H1 (cell line): Measurements from ENCODE around the gene KCNK15. TPM values are rescaled to one million over a fixed set of nuclear protein-coding genes. Genes with fewer than 3 reads are reported as not detected.

Experiments used
- CTCF ChIA-PET: fragments of 300-600 bp; sonication (Branson Sonifier 250); formaldehyde crosslinking; loops from one replicate; lab custom pipeline; 2021; ENCODE audit not compliant: partially characterized antibody; lab: Charles Lee
- POLR2A ChIA-PET: fragments of 300-600 bp; sonication (Branson Sonifier 250); formaldehyde crosslinking; loops from one replicate; lab custom pipeline; 2021; ENCODE audit warnings: inconsistent platforms; ENCODE audit not compliant: partially characterized antibody; lab: Charles Lee
- DNase-seq, 2 experiments: peaks; one replicate each; pipeline versions ENCODE4 v3.0.0 to v3.0.0-alpha.2; 2010 to 2022; ENCODE audit warnings: low spot score in 2 of 2, low read depth in 1 of 2, mixed read lengths in 1 of 2
- FAIRE-seq: peaks from 2 replicates; lab custom pipeline; 2011; peaks lifted over from hg19 to GRCh38; lab: Jason Lieb, UNC
- H2AFZ ChIP-seq: 2 replicates; pipeline ENCODE4 v1.8.1; 2012; ENCODE audit warnings: low read length, inconsistent platforms
- H2AK5ac ChIP-seq: 2 replicates; pipeline ENCODE4 v1.6.1; 2013; ENCODE audit warnings: low read depth, low read length
- H2BK120ac ChIP-seq: replicated peaks from 2 replicates; pipeline ENCODE3; 2013; ENCODE audit warnings: low read depth, low read length, inconsistent platforms
- H2BK12ac ChIP-seq: 2 replicates; pipeline ENCODE4 v1.6.1; 2013; ENCODE audit warnings: low read depth, low read length
- H2BK15ac ChIP-seq: 2 replicates; pipeline ENCODE4 v1.6.1; 2013; ENCODE audit warnings: low read length
- H2BK20ac ChIP-seq: 2 replicates; pipeline ENCODE4 v1.6.1; 2013; ENCODE audit warnings: low read length
- H2BK5ac ChIP-seq: 2 replicates; pipeline ENCODE4 v1.6.1; 2013; ENCODE audit warnings: low read depth, low read length
- H3K14ac ChIP-seq: 2 replicates; pipeline ENCODE4 v1.6.1; 2013; ENCODE audit warnings: inconsistent platforms; ENCODE audit not compliant: insufficient read length
- H3K18ac ChIP-seq: 2 replicates; pipeline ENCODE4 v1.6.1; 2013; ENCODE audit warnings: low read length; ENCODE audit errors: extremely low read depth
- H3K23ac ChIP-seq: 2 replicates; pipeline ENCODE4 v1.6.1; 2013; ENCODE audit warnings: inconsistent platforms; ENCODE audit not compliant: insufficient read length
- H3K23me2 ChIP-seq: 2 replicates; pipeline ENCODE4 v1.6.1; 2013; ENCODE audit warnings: low read depth, low read length
- H3K27ac ChIP-seq: 2 replicates; pipeline ENCODE4 v1.6.1; 2011; ENCODE audit warnings: low read depth, low read length, inconsistent platforms
- H3K27me3 ChIP-seq, 4 experiments: replicated peaks in 1 of 4; 1 replicate in 1 of 4; 2 replicates in 3 of 4; pipeline versions ENCODE4 v1.6.1 to v1.8.1; 2011 to 2013; ENCODE audit warnings: low read length in 3 of 4, mild to moderate bottlenecking in 3 of 4, inconsistent platforms in 2 of 4, mixed read lengths in 2 of 4, moderate library complexity in 1 of 4; ENCODE audit not compliant: control insufficient read depth in 3 of 4, insufficient read depth in 3 of 4; ENCODE audit errors: extremely low read depth in 1 of 4
- H3K36me3 ChIP-seq, 4 experiments: 2 replicates each; pipeline versions ENCODE4 v1.6.1 to v1.8.1; 2011 to 2013; ENCODE audit warnings: mild to moderate bottlenecking in 4 of 4, low read length in 3 of 4, moderate library complexity in 2 of 4, control low read depth in 1 of 4, inconsistent platforms in 1 of 4; ENCODE audit not compliant: insufficient read depth in 4 of 4, control insufficient read depth in 2 of 4
- H3K4ac ChIP-seq: replicated peaks from 2 replicates; pipeline ENCODE3; 2013; ENCODE audit warnings: low read length, low read depth, mixed read lengths, inconsistent platforms; ENCODE audit not compliant: insufficient read length
- H3K4me1 ChIP-seq, 4 experiments: replicated peaks in 1 of 4; 1 replicate in 1 of 4; 2 replicates in 3 of 4; pipeline versions ENCODE4 v1.6.1 to v1.8.1; 2011 to 2013; ENCODE audit warnings: low read length in 3 of 4, inconsistent platforms in 2 of 4, mixed read lengths in 1 of 4; ENCODE audit not compliant: insufficient read depth in 4 of 4, control insufficient read depth in 3 of 4
- H3K4me2 ChIP-seq, 2 experiments: 2 replicates each; pipeline versions ENCODE4 v1.6.1 to v1.8.1; 2011 to 2013; ENCODE audit warnings: low read depth in 2 of 2, low read length in 2 of 2, control low read depth in 1 of 2, inconsistent platforms in 1 of 2, mild to moderate bottlenecking in 1 of 2; ENCODE audit not compliant: insufficient read depth in 1 of 2
- H3K4me3 ChIP-seq, 4 experiments: fragments of 200-600, 300-600 bp in 1 of 4; sonication (generic), shearing (Covaris generic), sonication (Bioruptor Twin) in 1 of 4; 2 replicates each; pipeline versions ENCODE4 v1.5.1 to v1.8.1; 2011 to 2016; ENCODE audit warnings: low read length in 4 of 4, low read depth in 3 of 4, control low read depth in 2 of 4, inconsistent platforms in 2 of 4, mild to moderate bottlenecking in 2 of 4, mixed read lengths in 1 of 4, moderate library complexity in 1 of 4; ENCODE audit not compliant: insufficient read depth in 2 of 4; ENCODE audit errors: extremely low read depth in 1 of 4
- H3K56ac ChIP-seq: replicated peaks from 2 replicates; pipeline ENCODE3; 2013; ENCODE audit warnings: low read depth, mild to moderate bottlenecking, mixed read lengths, low read length, inconsistent platforms; ENCODE audit not compliant: insufficient read length
- H3K79me1 ChIP-seq: 2 replicates; pipeline ENCODE4 v1.6.1; 2013; ENCODE audit warnings: low read depth, low read length, control low read depth
- H3K79me2 ChIP-seq, 2 experiments: 2 replicates each; pipeline versions ENCODE4 v1.6.1 to v1.8.1; 2012 to 2013; ENCODE audit warnings: low read length in 2 of 2, mild to moderate bottlenecking in 2 of 2, inconsistent platforms in 1 of 2; ENCODE audit not compliant: insufficient read depth in 2 of 2, control insufficient read depth in 1 of 2
- H3K9ac ChIP-seq, 4 experiments: replicated peaks in 1 of 4; 1 replicate in 1 of 4; 2 replicates in 3 of 4; pipeline versions ENCODE4 v1.6.1 to v1.8.1; 2011 to 2013; ENCODE audit warnings: low read depth in 3 of 4, low read length in 3 of 4, control low read depth in 2 of 4, mild to moderate bottlenecking in 2 of 4, moderate library complexity in 2 of 4, inconsistent platforms in 1 of 4; ENCODE audit errors: extremely low read depth in 1 of 4
- H3K9me3 ChIP-seq, 2 experiments: 2 replicates each; pipeline versions ENCODE4 v1.6.1 to v1.8.1; 2012 to 2013; ENCODE audit warnings: mild to moderate bottlenecking in 2 of 2, moderate library complexity in 2 of 2, control low read depth in 1 of 2, inconsistent platforms in 1 of 2, low read depth in 1 of 2, low read length in 1 of 2, mixed read lengths in 1 of 2; ENCODE audit not compliant: insufficient read depth in 2 of 2
- H4K20me1 ChIP-seq, 2 experiments: replicated peaks in 1 of 2; 2 replicates each; pipeline versions ENCODE3 to v1.8.1; 2011 to 2013; ENCODE audit warnings: inconsistent platforms in 2 of 2, low read length in 2 of 2, mild to moderate bottlenecking in 1 of 2; ENCODE audit not compliant: insufficient read depth in 2 of 2, control insufficient read depth in 1 of 2
- H4K5ac ChIP-seq: 2 replicates; pipeline ENCODE4 v1.6.1; 2013; ENCODE audit warnings: low read length, low read depth, mixed read lengths, inconsistent platforms; ENCODE audit not compliant: insufficient read length
- H4K8ac ChIP-seq: 2 replicates; pipeline ENCODE4 v1.8.0; 2013; ENCODE audit warnings: mild to moderate bottlenecking, moderate library complexity, low read length, inconsistent platforms; ENCODE audit not compliant: insufficient read depth; ENCODE audit errors: extremely low read depth
- H4K91ac ChIP-seq: replicated peaks from 2 replicates; pipeline ENCODE3; 2013; ENCODE audit warnings: low read length, mixed read lengths, inconsistent platforms; ENCODE audit not compliant: insufficient read length
- ASH2L ChIP-seq: fragments of 200-600, 300-600 bp; sonication (generic); IDR thresholded peaks from one replicate; pipeline ENCODE4 v1.7.1; 2017; ENCODE audit warnings: low read length
- CHD2 ChIP-seq: IDR thresholded peaks from 2 replicates; pipeline ENCODE4 v1.6.1; 2012; ENCODE audit warnings: low read length, improper control_type of control experiment
- CREB1 ChIP-seq: IDR thresholded peaks from 2 replicates; pipeline ENCODE4 v1.6.1; 2012; ENCODE audit warnings: inconsistent platforms
- FOSL1 ChIP-seq: IDR thresholded peaks from 2 replicates; pipeline ENCODE4 v1.6.1; 2011; ENCODE audit warnings: mild to moderate bottlenecking, low read depth, low read length, moderate library complexity; ENCODE audit not compliant: insufficient read depth
- HDAC6 ChIP-seq: IDR thresholded peaks from one replicate; pipeline ENCODE4 v1.7.1; 2012; ENCODE audit warnings: low read depth, mild to moderate bottlenecking, inconsistent platforms, low read length, moderate library complexity
- JUN ChIP-seq: IDR thresholded peaks from 2 replicates; pipeline ENCODE4 v1.6.1; 2011; ENCODE audit warnings: low read depth, mild to moderate bottlenecking, improper control_type of control experiment, low read length
- NRF1 ChIP-seq: IDR thresholded peaks from 2 replicates; pipeline ENCODE4 v1.6.1; 2011; ENCODE audit warnings: mild to moderate bottlenecking, low read depth, low read length, improper control_type of control experiment
- RFX5 ChIP-seq: IDR thresholded peaks from 2 replicates; pipeline ENCODE4 v1.6.1; 2011; ENCODE audit warnings: low read depth, low read length, improper control_type of control experiment, borderline replicate concordance
- RNF2 ChIP-seq: fragments of 200-900, 300-1000 bp; sonication (generic); IDR thresholded peaks from 2 replicates; pipeline ENCODE4 v1.7.1; 2016; ENCODE audit warnings: borderline replicate concordance, low read depth, mild to moderate bottlenecking, antibody characterized with exemption, low read length; ENCODE audit not compliant: poor library complexity, severe bottlenecking; ENCODE audit errors: missing control alignments
- SAP30 ChIP-seq: fragments of 300-600 bp; sonication (generic); IDR thresholded peaks from 2 replicates; pipeline ENCODE4 v1.7.1; 2012; ENCODE audit warnings: low read length, moderate library complexity, mild to moderate bottlenecking, inconsistent platforms; ENCODE audit not compliant: insufficient read depth, insufficient replicate concordance
- TAF7 ChIP-seq: optimal IDR thresholded peaks from 2 replicates; pipeline ENCODE3; 2011; ENCODE audit warnings: low read depth, mild to moderate bottlenecking, inconsistent platforms, low read length, moderate library complexity, borderline replicate concordance
- ZNF274 ChIP-seq: IDR thresholded peaks from 2 replicates; pipeline ENCODE4 v1.7.0; 2012; ENCODE audit warnings: low read length, borderline replicate concordance; ENCODE audit errors: extremely low read depth
- WGBS, 2 experiments: shearing (Covaris generic) in 1 of 2; methylation state at CpG; one replicate each; pipeline versions ENCODE4 v1.1.6 to v1.1.7; 2013 to 2015; ENCODE audit warnings: low lambda C conversion rate in 2 of 2, mixed read lengths in 2 of 2, inconsistent platforms in 1 of 2, low coverage in 1 of 2, missing lambda C conversion rate in 1 of 2; ENCODE audit not compliant: insufficient replicate concordance in 2 of 2, insufficient coverage in 1 of 2, insufficient read length in 1 of 2; ENCODE audit errors: extremely low coverage in 1 of 2, missing lambda C conversion rate in 1 of 2; 5-methylcytosine and 5-hydroxymethylcytosine counted together
- polyA plus RNA-seq, 7 experiments: library from polyadenylated mRNA; depleted of rRNA in 3 of 7; stranded (reverse) in 5 of 7; unstranded in 2 of 7; fragments of >200 nt in 5 of 7; fragments of 200-250 nt in 2 of 7; gene quantifications; 1 replicate in 5 of 7; 2 replicates in 1 of 7; 4 replicates in 1 of 7; pipeline versions ENCODE4 v1.2.1 to v1.2.3, GENCODE V29; 2011 to 2013; ENCODE audit warnings: missing spikeins in 2 of 7, mixed read lengths in 2 of 7
- total RNA-seq: library from RNA; stranded (reverse); fragmentation: NEBNext Ultra II Directional; extraction: Animal tissue kit (Norgen Biotek cat#: 25700); gene quantifications from 2 replicates; pipeline ENCODE4 v1.2.1, GENCODE V29; 2021
- TF ChIP-seq, protein P1 (sequence below): IDR thresholded peaks from 2 replicates; pipeline ENCODE4 v1.6.1; 2011; ENCODE audit warnings: low read length, improper control_type of control experiment

Gene KCNK15
- total and polyA plus RNA-seq, 2 of the 8 experiments (the other 6 are each of a cell fraction or from before 2014, with no cell fraction given) = 0.24 to 0.33 TPM

DNA sequence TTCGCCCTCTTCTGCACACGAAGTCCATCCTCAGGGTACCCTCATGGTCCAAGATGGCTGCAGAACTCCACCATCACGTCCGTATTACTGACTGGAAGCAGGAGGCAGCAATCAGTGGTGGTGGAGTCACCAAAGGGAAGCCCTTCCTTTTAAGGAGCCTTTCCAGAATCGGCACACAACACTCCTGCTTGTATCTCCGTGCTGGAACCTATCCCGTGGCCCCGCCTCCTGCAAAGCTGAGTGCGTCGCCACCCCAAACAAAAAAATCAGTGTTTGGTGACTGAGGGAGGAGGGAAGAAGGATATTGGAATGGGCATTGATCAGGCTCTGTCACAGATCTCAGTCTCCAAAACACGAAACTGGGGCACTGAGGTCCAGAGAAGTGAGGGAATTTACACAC is 36.3 kb upstream of the KCNK15 start:
- FAIRE-seq = no peak
- Histone ChIP-seq H3K9me3 (no peaks in the 10 kb centered on the region), H3K4me3 (no peak overlapping the region), H3K14ac (no peak overlapping the region), H4K5ac (no peak overlapping the region), H3K36me3 (no peaks in the 10 kb centered on the region), H2BK120ac (no peak overlapping the region), H2BK5ac (no peak overlapping the region), H3K18ac (no peak overlapping the region), H2BK15ac (no peak overlapping the region), H3K23ac (no peak overlapping the region), H3K79me1 (no peaks in the 10 kb centered on the region), H3K4me1 (no peaks in the 10 kb centered on the region; a peak in 3 of 7 replicates), H3K27me3 (no peaks in the 10 kb centered on the region), H4K8ac (no peak overlapping the region), H3K56ac (no peak overlapping the region), H3K23me2 (no peaks in the 10 kb centered on the region; the same call in 1 of the 2 replicates), H3K9ac (no peak overlapping the region), H2AFZ (peak overlapping the region; percentile 66; the same call in 1 of the 2 replicates), H2AK5ac (no peak overlapping the region), H3K27ac (no peak overlapping the region), H3K4ac (no peak overlapping the region), H2BK20ac (no peak overlapping the region), H4K91ac (no peak overlapping the region), H2BK12ac (no peak overlapping the region), H3K4me2 (no peak overlapping the region), H4K20me1 (no peaks in the 10 kb centered on the region), H3K79me2 (no peaks in the 10 kb centered on the region)
- ChIA-PET POLR2A (no interaction called here), CTCF (interaction anchor here (1.0 to 2.2 kb wide), 5 partner anchors 9 to 91 kb away, joined by 3 to 12 read pairs (median 5); no protein-coding TSS in a partner anchor)
- DNase-seq = no peak
- WGBS, 2 experiments = 90% methylated on average over 11 of the region's 11 CpGs; no CpG with 5 or more reads in 1 of the 2 experiments
- TF ChIP-seq NRF1 = no peak
- no peak for TF ChIP-seq HDAC6
- no peak for TF ChIP-seq ASH2L
- TF ChIP-seq RNF2 = no peak
- TF ChIP-seq SAP30 = no peak
- no peak for TF ChIP-seq CHD2
- TF ChIP-seq TAF7 = no peak
- no peak for TF ChIP-seq JUN
- TF ChIP-seq, protein P1, sequence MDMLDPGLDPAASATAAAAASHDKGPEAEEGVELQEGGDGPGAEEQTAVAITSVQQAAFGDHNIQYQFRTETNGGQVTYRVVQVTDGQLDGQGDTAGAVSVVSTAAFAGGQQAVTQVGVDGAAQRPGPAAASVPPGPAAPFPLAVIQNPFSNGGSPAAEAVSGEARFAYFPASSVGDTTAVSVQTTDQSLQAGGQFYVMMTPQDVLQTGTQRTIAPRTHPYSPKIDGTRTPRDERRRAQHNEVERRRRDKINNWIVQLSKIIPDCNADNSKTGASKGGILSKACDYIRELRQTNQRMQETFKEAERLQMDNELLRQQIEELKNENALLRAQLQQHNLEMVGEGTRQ = no peak
- no peak for TF ChIP-seq CREB1
- TF ChIP-seq ZNF274 = no peak
- no peak for TF ChIP-seq FOSL1
- TF ChIP-seq RFX5 = no peak
